Measurements from ENCODE around the gene CAMTA1.

The CAMTA1 gene

DNA sequence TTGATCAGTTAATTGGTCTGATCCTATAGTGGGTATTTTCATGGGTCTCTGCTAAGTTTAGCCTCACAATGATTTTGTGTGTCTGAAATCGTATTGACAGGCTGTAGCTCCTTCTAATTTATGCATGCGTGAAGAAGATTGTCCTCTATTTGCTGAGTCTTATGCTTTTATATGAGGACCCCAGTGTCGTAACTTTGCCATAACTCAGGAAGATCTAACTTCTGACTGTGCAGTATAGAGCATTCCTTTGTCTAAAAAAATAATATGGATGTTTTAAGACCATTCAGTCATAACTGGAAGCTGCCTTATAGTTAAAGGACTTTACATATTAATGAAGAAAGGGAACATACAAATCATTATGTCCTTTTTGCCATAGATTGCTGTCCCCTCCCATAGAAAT is 73.3 kb downstream of the CAMTA1 start (continued):
- no peak for TF ChIP-seq PATZ1 (CRISPR knock-in tag; IDR thresholded peaks at IDR 0.05; ENCODE audit: borderline replicate concordance)
- no peak for TF ChIP-seq BACH2 (CRISPR knock-in tag; IDR thresholded peaks at IDR 0.05; ENCODE audit: borderline replicate concordance)
- TF ChIP-seq SNAI2 (CRISPR knock-in tag; IDR thresholded peaks at IDR 0.05): no peak
- TF ChIP-seq TSHZ2 (CRISPR knock-in tag; IDR thresholded peaks at IDR 0.05): no peak
- no peak for TF ChIP-seq ESRRG (CRISPR knock-in tag; IDR thresholded peaks at IDR 0.05)
- no peak for TF ChIP-seq ZFP3 (CRISPR knock-in tag; IDR thresholded peaks at IDR 0.05)
- no peak for TF ChIP-seq PPARA (CRISPR knock-in tag; IDR thresholded peaks at IDR 0.05; ENCODE audit: borderline replicate concordance)

DNA sequence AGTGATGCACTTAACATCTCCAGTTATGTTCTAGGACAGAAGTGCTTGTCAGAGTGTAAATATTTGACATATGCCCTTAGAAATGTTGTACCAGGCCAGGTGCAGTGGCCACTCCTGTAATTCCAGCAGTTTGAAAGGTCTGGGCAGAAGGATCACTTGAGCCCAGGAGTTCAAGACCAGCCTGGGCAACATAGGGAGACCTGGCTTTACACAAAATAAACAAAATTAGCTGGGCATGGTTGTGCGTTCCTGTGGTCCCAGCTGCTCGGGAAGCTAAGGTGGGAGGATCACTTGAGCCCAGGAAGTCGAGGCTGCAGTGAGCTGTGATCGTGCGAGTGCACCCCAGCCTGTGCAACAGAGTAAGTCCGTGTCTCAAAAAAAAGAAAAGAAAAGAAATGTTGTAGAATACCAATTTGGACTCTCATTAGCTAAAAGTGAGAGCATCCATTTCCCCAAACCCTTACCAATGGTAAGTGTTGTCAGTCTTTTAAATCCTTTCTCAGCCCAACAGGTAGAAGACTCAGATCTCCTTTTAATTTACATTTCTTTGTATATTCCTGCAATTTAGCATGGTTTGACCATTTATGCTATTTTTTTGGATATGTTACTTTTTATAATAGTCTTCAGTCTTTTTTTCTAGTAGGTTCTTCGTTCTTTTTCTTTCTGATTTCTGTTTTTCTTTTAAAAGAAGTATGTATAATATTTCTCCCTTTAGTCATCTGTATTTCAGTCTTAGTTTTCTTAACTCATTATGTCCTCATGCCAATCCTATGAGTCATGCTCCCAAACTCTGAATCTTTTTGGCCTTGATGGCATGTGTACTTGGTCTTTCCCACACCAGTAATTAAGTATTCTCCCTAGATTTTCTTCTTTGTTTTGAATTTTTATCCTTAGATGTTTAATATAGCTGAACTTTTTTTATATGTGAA is 74.4 kb downstream of the CAMTA1 start:
- TF ChIP-seq SNAI2 (CRISPR knock-in tag; IDR thresholded peaks at IDR 0.05): no peak
- no peak for TF ChIP-seq TOX (CRISPR knock-in tag; IDR thresholded peaks at IDR 0.05; ENCODE audit: borderline replicate concordance)
- TF ChIP-seq PPARA (CRISPR knock-in tag; IDR thresholded peaks at IDR 0.05; ENCODE audit: borderline replicate concordance): no peak
- TF ChIP-seq ISL1 (CRISPR knock-in tag; IDR thresholded peaks at IDR 0.05): peak; percentile 72
- TF ChIP-seq ZC3H10 (CRISPR knock-in tag; IDR thresholded peaks at IDR 0.05): no peak
- TF ChIP-seq RARB (CRISPR knock-in tag; IDR thresholded peaks at IDR 0.05): no peak
- TF ChIP-seq PATZ1 (CRISPR knock-in tag; IDR thresholded peaks at IDR 0.05; ENCODE audit: borderline replicate concordance): no peak
- TF ChIP-seq CREB5 (CRISPR knock-in tag; IDR thresholded peaks at IDR 0.05; ENCODE audit: low read depth): peak; percentile 68; the same call in 1 of the 2 replicates
- peak; percentile 91 for ATAC-seq

- TF ChIP-seq TOX (CRISPR knock-in tag; IDR thresholded peaks at IDR 0.05; ENCODE audit: borderline replicate concordance): no peak
- no peak for TF ChIP-seq TCF4 (CRISPR knock-in tag; IDR thresholded peaks at IDR 0.05; ENCODE audit: borderline replicate concordance)
- TF ChIP-seq CREB5 (CRISPR knock-in tag; IDR thresholded peaks at IDR 0.05; ENCODE audit: low read depth): no peak
- TF ChIP-seq ZNF70 (CRISPR knock-in tag; IDR thresholded peaks at IDR 0.05): no peak
- TF ChIP-seq, protein P1, sequence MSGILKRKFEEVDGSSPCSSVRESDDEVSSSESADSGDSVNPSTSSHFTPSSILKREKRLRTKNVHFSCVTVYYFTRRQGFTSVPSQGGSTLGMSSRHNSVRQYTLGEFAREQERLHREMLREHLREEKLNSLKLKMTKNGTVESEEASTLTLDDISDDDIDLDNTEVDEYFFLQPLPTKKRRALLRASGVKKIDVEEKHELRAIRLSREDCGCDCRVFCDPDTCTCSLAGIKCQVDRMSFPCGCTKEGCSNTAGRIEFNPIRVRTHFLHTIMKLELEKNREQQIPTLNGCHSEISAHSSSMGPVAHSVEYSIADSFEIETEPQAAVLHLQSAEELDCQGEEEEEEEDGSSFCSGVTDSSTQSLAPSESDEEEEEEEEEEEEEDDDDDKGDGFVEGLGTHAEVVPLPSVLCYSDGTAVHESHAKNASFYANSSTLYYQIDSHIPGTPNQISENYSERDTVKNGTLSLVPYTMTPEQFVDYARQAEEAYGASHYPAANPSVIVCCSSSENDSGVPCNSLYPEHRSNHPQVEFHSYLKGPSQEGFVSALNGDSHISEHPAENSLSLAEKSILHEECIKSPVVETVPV (CRISPR knock-in tag; IDR thresholded peaks at IDR 0.05): no peak
- TF ChIP-seq SNAI2 (CRISPR knock-in tag; IDR thresholded peaks at IDR 0.05): no peak
- no peak for TF ChIP-seq BACH2 (CRISPR knock-in tag; IDR thresholded peaks at IDR 0.05; ENCODE audit: borderline replicate concordance)
- TF ChIP-seq ZNF8 (CRISPR knock-in tag; IDR thresholded peaks at IDR 0.05): no peak
- no peak for TF ChIP-seq POU6F1 (CRISPR knock-in tag; IDR thresholded peaks at IDR 0.05; ENCODE audit: borderline replicate concordance, low read depth)
- no peak for TF ChIP-seq ZFP30 (CRISPR knock-in tag; IDR thresholded peaks at IDR 0.05)
These were observed 75.1 kb downstream of the CAMTA1 start for GRCh38 chr1:6860401-6860800.

More at GRCh38 chr1:6860401-6860800, 75.1 kb downstream of the CAMTA1 start:
- ATAC-seq: no peak; the same call in 1 of the 3 replicates
